Astrocyte of the hippocampus (primary cell): ENCODE data around the gene ARHGEF25.
"Not testable (repeated sequence)": the region's sequence is repeated elsewhere in the genome, so short reads cannot be mapped to it uniquely, and the experiment has no call there.

Source experiments
- DNase-seq: peaks from one replicate; pipeline ENCODE4 v3.0.0; 2011; ENCODE audit warnings: low read depth, low spot score

ARHGEF25 gene

DNA sequence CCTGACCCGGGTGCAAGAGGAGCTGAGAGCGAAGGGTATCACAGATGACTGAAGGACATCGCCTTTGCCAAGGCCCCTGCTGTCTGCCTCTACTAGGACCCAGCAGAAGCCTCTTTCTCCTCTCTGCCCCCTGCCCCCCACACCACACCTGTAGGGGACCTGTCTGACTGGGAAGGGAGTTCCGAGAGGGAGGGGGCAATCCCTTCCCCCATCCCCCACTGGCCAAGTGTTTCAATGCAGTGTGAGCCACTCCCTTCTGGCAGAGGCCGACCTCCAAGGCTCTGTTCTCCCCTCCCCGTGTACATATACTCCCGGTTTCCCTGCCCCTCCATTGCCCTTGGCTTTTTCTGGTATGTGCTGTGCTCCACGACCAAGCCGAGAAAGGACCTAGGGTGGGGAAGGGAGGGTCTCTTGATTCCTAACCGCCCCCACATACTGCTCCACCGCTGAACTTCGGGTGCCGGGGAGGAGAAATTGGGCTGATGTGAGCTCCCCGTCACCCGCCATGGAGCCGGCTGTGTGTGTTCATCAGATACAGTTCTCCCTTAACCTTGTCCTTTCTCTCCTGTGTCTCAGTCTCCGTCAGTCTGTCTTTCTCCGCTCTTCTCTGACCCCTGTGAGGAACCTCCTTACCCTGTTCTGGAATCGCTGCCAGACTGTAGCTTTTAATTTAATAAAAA lies 2.0 kb upstream of the ARHGEF25 start:
- no peak for DNase-seq

DNA sequence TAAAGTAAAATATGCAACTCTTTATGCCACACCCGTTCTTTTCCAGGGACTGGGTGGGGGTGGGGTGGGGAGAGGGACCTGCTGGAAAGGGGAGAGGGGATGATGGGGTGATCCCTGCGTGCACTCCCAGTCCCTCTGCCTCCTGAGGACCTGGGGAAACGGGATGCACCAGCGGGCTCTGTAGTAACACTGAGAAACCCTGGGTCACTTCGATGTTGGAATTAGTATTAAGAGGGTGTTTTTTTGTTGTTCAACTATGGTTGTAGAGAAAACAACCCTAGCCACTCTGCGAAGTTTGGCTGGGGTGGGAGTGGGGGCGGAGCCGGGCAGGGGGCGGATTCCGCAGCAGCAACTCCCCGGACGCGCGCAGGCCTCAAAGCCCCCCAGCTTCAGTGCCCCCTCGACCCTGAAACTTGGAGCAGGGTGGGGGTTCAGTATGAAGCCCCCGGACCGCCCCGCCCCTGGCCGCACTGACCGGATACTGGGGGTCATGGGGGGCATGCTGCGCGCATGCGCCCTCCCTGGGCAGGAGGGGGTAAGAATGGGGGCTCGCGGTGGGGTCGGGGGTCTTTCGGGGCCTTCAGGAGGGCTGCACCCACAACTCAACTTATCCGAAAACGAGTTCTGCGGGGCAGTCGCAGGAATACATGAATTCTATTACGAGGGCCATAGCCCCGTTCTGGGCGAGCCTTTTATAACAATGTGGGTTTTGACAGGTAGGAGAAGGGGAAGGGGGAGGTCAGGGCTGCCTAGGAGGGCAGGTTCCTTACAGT lies 1.3 kb upstream of the ARHGEF25 start:
- DNase-seq: no peak

DNA sequence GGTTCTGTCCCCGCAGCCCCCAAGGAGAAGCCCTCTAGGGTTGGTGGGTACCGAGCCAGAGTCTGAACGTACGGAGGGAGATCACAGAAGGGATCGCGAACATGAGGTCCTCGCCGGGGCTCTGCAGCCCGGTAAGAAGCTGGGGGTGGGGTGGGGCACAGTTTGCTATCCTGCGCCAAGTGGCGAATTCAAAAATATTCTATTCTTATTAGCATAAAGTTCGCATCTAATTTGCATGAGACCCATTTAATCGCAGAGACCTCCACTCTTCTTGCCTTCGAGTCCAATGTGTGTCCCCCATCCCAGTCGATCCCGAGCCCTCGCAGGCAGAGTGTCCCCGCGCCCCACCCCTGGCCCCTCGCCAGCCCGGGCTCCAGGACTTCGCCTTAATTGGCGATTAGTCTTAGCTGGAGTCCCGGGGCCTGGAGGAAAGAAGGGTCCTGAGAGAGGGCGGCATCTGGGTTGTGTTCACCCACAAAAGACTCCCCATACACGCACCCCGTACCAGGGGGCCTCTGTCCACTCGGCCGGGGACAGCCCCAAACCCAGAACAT lies 604 bp upstream of the ARHGEF25 start:
- DNase-seq: peak; percentile 30

DNA sequence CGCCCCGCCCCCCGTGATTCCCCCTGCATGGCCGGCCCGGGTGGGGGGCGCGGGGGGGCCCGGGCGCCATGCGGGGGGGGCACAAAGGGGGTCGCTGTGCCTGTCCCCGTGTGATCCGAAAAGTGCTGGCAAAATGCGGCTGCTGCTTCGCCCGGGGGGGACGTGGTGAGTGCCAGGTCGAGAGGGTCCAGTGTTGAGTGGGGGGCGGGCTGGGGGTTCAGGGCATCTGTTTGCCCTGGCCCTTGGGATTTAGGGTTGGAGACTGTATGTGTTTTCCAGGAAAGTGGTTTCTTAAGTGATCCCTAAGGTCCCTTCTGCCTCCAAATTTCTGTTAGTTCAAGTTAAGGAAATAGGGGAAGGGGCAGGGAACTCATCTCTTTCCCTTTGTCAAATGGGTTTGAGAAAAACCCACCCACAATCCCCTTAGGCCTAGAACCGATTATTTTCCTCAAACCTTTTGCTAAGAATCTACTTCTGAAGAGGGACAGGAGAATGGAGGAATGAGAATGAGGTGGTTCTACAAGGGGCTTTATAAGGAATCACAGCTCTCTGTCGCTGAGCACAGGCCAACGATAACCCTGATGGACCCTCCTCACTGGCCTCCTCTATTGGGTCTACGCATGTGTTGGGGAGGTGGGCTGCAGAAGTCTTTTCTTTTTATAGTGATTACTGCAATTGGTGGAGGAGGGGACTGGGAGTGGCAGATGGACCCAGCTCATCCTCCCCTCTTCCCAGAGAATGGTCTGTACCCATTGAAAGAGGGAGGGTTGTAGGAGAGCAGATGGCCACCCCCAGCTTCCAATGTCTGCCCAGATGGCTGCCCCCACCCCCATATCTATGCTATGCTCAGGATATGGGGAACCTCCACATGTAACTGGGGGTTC lies 834 bp downstream of the ARHGEF25 start:
- no peak for DNase-seq

DNA sequence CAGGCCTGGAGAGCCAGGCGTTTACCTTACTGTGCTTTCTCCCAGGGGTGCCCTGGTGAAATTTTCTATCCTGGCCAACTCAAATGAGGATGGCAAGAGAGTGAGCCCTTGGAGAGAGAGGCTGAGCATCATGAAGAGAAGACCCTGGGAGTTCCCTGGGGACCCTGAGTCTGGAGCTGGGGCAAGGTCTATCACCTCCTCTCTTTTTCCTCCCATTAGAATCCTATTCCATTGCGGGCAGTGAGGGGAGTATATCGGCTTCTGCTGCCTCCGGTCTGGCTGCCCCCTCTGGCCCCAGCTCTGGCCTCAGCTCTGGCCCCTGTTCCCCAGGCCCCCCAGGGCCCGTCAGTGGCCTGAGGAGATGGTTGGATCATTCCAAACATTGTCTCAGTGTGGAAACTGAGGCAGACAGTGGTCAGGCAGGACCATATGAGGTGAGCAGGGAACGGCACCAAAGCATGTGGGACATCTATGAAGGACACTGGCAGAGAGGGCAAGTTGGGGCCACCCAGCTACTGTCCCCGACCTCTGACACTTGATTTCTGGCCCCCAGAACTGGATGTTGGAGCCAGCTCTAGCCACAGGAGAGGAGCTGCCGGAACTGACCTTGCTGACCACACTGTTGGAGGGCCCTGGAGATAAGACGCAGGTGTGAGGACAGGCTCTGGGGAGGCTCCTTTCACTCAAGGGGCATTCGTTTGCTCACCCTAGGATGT lies 1.6 kb downstream of the ARHGEF25 start:
- no peak for DNase-seq

DNA sequence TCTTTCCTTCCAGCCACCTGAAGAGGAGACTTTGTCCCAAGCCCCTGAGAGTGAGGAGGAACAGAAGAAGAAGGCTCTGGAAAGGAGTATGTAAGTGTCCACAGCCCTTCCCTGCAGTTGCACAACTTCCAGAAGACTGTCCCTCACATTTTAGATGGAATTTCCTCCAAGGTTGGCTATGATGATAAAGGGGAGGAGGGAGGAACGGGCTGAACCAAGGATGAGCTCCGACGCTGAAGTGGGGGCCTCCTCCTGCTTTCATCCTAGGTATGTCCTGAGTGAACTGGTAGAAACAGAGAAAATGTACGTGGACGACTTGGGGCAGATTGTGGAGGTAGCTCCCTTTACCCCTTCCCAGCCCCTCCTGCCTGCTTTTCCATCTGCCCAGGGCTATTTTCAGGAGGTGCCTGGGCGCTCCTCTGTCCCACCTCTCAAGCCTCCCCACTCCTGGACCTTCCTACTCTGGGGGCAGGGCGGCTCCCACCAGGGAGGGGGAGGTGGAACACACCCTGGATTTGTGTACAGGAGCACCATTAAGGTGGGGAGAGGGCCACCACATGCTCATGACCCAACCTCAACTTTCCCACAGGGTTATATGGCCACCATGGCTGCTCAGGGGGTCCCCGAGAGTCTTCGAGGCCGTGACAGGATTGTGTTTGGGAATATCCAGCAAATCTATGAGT lies 2.3 kb downstream of the ARHGEF25 start:
- DNase-seq: no peak

DNA sequence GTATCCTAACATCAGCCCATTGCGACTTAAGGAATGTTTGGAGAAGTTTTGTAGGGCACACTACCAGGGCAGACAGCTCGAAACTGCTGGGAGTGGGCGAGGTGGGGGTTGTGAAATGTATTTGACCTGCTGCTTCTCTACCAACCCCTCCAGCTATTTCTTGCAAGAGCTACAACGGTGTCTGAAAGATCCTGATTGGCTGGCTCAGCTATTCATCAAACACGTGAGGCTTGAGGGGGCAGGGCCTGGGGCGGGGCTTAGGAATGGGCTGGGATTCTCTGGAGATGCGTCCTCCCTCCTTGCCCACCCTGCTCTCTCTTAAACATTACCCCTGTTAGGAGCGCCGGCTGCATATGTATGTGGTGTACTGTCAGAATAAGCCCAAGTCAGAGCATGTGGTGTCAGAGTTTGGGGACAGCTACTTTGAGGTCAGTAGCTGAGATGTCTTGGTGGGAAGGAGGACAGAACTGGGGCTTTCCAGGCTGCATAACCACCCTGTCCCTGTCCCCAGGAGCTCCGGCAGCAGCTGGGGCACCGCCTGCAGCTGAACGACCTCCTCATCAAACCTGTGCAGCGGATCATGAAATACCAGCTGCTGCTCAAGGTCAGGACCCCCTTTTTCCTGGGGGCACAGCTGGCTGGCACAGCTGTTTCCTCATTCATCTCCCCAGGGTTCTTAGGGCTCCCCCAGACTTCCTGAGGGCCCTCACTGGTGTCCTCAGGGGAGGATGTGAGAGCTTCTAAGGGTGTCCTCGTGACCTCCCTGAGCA lies 3.1 kb downstream of the ARHGEF25 start:
- no peak for DNase-seq

DNA sequence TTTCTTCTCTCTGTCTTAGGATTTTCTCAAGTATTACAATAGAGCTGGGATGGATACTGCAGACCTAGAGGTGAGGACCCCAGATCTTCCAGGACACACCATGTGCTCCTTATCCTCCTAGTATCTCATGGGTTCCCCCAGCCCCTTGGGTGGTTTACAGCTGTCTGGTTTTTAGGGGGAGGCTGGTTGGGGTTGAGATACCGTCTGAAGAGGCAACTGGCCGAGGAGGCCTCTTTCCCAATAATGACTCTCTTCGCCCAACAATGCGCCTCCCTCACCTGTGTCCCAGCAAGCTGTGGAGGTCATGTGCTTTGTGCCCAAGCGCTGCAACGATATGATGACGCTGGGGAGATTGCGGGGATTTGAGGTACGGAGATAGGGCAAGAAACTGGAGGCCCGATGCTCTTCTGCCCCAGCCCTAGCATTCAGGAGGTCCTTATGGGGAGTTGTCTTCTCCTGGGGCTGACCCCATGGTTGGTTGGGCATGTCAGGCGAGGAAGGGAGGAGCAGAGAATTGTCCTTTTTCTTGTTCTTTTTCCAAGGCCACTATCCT lies 3.8 kb downstream of the ARHGEF25 start:
- DNase-seq: no peak

DNA sequence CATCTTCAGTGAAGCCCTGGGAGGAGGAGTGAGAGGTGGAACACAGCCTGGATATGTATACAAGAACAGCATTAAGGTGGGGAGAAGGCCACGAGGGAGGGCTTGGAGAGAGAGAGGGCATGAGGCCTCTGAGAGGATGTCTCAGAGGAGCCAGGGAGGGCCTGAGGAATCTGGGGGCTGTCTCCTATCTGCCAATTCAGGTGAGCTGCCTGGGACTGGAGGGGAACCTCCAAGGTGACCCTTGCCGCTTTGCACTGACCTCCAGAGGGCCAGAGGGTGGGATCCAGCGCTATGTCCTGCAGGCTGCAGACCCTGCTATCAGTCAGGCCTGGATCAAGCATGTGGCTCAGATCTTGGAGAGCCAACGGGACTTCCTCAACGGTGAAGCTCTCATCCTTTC lies 4.4 kb downstream of the ARHGEF25 start:
- DNase-seq: no peak

DNA sequence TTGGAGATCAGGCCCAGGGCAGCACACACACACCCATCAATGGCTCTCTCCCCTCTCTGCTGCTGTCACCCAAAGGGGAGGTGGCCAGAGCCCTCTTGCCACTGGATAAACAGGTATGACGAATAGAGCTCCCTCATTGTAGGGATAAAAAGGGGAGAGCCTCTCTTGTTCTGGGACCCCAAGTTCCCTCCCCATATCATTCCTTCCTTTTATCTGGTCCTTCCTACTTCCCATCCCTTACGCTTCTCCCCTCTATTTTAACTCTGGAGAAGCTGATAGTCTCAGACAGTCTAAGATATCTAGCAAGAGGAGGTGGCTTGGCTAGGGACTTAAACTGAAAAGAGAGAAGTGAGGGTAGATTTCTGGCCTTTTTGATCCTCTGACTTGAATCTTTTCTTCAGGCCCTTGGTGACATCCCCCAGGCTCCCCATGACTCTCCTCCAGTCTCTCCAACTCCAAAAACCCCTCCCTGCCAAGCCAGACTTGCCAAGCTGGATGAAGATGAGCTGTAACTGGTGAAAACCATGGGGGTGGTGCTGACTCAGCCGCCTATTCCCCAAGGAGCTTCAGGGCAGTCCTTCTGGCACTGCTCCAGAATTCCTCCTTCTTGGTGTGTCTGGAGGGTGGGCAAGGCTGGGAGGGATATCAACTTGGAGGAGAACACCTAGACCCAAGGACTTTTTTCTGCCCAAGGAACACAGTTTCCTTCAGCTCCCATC lies 5.3 kb downstream of the ARHGEF25 start:
- DNase-seq: no peak

DNA sequence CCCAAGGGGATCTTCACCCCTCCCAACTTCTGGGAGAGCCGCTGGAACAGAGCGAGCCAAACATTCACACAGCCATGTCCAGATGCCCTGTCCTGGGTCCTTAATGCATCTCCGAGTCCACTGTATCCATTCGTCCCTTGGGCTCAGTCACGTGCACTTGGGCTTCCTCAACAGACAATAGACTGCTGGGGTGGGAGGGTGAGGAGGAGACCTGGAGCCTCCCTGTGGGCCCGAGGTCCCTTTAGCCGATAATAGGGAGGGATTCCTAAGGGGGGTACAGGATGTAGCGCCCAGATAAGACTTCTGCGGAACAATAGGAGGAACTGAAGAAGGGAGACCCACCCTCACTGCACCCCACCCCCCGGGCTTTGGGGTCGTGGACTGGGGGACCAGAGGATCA lies 6.7 kb downstream of the ARHGEF25 start:
- no peak for DNase-seq

DNA sequence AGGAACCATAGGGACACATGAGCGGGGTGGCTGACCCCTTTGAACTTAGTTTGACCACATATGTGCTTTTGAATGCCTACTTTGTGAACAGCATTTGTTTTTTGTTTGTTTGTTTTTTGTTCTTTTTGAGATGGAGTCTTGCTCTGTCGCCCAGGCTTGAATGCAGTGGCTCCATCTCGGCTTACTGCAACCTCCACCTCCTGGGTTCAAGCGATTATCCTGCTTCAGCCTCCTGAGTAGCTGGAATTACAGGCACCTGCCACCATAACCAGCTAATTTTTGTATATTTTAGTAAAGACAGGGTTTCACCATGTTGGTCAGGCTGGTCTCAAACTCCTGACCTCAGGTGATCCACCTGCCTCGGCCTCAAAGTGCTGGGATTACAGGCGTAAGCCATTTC lies 7.2 kb downstream of the ARHGEF25 start:
- not testable (repeated sequence) for DNase-seq

DNA sequence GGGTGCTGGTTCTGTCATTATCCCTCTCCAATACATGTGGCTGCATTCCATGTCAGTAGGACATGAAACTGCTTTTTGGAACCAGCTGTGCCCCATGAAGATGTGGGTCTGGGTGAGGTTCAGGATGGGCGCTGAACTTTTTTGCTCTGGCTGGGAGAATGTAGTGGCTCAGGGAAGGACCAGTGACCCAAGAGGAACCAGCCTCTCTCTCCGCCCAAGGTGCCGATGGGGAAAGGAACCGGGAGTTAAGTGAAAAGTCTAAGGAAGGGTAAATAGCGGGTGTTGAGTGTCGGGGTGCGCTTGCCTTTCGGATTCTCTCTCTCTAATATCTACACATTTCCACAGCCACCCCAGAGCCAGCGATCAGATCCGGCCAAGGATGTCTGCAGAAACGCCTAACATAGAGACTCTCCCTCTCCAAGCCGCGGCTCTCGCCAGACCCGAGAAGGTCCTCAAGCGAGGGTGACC lies 7.8 kb downstream of the ARHGEF25 start:
- DNase-seq: no peak

DNA sequence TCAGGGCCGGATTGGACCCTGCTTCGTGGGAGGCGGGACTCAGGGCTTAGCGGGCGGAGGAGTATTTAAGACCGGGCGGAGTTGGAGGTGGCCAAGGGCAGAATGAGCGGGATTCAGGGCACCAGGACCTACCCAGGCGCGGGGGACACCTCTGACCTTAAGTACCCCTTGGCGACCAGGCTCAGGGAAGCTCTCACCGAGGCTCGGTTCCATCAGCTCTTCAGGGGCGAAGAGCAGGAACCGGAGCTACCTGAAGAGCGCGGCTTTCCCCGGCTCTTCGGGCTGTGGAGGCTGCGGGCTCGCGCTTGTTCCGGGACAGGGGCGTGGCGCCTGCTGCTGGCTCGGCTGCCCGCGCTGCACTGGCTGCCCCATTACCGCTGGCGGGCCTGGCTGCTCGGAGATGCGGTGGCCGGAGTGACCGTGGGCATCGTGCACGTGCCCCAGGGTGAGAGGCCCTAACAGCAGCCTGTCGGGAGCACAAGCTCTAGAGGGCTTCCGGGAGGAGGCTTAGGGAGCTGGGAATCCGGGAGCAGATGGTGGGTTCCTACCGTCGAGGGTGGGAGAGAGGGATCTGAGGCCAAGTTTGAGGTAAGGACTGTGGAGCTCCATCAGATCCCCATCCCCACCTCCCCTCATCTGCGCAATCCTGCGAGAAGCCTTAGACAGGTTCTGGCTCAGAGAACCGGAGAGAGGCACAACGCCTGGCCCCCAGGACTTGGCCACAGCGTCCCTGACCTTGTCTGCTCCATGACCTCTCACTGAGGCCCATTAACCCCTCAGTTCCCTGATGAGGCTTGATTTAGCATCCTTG lies 8.4 kb downstream of the ARHGEF25 start:
- peak; percentile 33 for DNase-seq

DNA sequence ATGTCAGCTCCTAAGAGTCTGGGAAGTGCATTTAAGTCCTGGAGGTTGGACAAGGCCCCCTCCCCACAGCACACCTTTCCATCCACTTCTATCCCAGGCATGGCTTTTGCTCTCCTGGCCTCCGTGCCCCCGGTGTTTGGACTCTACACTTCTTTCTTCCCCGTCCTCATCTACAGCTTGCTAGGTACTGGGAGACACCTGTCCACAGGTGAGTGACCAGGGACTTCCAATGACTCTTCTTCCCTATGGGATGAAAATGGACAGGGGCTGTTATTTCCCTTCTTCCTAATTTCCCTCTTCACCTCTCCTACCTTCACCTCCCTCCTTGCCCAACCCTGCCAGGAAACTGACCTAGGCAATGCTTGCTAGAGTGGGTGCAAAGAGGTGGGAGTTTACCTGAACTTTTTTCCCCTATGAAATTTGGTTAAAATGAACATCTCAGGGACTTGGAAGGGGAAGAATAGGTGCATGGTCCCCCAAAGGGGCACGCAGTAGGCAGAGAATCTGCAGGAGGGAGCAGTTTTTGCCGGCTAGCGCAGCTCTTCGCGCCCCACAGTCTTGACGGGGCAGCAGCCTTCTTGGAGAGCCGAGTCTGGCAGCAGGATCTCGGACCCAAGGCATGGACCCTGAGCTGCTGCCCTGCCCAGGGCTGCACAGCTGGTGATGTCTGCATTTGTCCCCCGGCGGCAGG lies 9.2 kb downstream of the ARHGEF25 start:
- DNase-seq: no peak

DNA sequence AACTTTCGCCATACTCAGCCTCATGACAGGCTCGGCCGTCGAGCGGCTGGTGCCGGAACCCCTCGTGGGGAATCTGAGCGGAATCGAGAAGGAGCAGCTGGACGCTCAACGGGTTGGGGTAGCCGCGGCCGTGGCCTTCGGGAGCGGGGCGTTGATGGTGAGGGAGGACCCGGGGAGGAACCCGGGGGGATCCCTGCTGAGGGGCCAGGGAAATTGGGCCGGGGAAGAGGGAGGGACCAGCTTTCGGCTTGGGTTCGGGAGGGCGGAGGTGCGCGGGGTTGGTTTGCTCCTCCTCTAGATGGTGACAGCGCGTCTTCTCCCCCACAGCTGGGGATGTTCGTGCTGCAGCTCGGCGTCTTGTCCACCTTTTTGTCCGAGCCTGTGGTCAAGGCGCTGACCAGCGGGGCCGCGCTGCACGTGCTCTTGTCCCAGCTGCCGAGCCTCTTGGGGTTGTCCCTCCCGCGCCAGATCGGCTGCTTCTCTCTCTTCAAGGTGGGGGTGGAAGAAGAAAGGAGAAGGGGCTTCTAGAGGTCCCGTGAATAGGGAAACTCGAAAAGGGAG lies 9.8 kb downstream of the ARHGEF25 start:
- peak; percentile 31 for DNase-seq
